GM19035 (cell line): ENCODE results near the gene ANP32B.
A peak's percentile ranks its signal among the peaks of the same experiment; 100 is the strongest.

Source experiments
- ATAC-seq: cut with Tn5 transposase; IDR thresholded peaks from one replicate; pipeline ENCODE4 v1.9.1; 2021; ENCODE audit not compliant: unreplicated experiment

ANP32B gene

DNA sequence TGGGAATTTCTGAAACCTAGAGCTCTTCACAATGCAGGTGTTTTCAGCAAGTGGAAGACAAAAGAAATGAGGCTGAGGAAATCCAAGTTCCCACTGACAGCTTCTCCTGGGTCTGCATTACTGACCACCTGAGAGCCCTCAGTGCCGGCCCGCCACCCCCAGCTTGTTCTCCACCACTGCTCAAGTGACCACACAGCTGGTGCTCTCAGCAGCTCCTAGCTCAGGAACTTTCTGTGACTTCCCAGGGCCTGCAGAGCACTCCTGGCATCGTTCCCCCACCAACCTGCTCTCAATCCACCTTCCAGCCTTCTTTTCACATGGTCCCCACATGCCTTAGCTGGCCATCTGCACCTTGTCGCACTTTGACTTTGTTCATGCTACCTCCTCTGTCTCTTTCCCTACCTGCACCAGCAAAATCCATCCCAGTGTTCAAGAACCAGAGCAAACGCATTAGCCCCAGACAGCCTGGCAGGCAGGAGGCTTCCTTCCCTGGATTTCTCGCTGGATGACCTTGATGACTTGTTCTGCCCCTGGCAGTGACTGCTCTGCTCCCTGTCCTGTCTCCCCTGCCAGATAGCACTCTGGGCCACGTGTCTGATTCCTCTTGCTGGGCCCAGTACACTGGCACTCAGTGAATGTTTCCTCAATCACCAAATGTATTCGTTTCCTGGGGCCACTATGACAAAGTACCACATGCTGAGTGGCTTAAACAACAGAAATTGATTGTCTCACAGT is 38.3 kb downstream of the ANP32B start:
- ATAC-seq, result no peak

- ATAC-seq, result no peak
Observed at GRCh38 chr9:98022447-98022846, 39.3 kb downstream of the ANP32B start.

GRCh38 chr9:98024702-98025101 is 41.6 kb downstream of the ANP32B start:
- ATAC-seq, result no peak

- ATAC-seq, result no peak
Observed at GRCh38 chr9:98031169-98031568, 48.0 kb downstream of the ANP32B start.

- no peak for ATAC-seq
Observed at GRCh38 chr9:98031935-98032334, 48.8 kb downstream of the ANP32B start.

- peak; percentile 63 for ATAC-seq
Observed at GRCh38 chr9:98034593-98035546, 51.7 kb downstream of the ANP32B start.

DNA sequence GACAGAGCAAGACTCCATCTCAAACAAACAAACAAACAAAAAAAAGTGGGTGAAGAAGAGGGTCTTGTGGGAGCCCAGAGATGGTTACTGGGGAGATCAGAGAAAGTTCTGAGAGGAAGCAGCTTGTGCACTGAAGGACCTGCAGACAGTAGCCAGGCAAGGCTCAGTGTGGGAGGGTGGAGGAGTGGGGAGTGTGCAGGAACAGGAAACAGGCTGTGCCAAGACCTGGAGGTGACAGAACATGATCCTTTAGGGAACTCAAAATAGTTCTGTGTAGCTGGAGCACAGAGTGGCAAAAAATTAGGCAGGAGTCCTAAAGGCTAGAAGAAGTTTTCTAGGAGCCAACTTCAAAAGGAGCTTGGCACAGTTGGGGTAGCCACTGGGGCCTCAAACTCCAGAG is 54.2 kb downstream of the ANP32B start:
- ATAC-seq, result no peak

DNA sequence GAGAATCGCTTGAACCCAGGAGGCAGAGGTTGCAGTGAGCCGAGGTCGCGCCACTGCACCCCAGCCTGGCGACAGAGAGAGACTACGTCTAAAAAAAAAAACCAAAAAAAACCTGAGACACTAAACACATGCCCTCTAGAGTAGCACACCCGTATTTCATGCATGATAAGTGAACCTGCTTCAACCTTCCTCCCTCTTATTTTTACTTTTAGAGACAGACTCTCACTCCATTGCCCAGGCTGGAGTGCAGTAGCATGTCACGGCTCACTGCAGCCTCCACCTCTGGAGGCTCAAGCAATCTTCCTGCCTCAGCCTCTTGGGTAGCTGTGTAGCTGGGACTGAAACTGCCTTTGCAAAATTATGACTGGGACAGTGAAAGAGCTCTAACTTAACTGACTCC is 55.8 kb downstream of the ANP32B start:
- no peak for ATAC-seq

DNA sequence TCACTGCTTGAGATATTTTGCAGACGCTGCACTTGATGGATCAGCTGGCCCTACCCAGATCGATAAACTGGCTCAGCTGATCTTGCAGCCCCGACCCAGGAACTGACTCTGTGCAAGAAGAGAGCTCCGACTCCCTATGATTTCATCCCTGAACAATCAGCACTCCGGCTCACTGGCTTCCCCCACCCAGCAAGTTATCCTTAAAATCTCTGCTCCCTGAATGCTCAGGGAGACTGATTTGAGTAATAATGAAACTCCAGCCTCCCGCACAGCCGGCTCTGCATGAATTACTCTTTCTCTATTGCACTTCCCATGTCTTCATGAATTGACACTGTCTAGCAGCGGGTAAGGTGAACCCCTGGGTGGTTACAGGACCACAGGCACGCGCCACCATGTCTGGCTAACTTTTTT is 56.5 kb downstream of the ANP32B start:
- no peak for ATAC-seq

DNA sequence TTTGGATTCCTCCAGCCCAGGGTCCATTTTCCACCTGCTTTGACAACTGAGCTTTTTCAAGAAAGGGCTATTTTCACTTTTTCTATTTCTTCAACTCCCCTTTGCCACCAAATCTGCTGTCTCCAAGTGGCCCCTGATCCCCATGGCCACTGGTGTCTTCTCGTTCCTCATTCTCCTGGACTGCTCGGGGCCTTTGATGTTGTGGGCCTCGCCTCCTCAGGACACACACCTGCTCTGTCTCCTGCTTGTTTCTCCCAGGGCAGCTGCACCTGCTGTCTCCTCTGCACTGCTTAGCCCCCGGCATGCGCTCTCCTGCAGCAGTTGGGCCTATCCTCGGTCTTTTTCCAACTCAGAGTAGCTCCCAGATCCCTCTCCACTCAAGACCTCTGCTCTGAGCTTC is 57.1 kb downstream of the ANP32B start:
- ATAC-seq, result no peak

GRCh38 chr9:98043915-98044314 is 60.8 kb downstream of the ANP32B start:
- ATAC-seq, result no peak

- peak; percentile 93 for ATAC-seq
Observed at GRCh38 chr9:98045234-98046179, 62.4 kb downstream of the ANP32B start.

- ATAC-seq, result no peak
Observed at GRCh38 chr9:98046180-98046543, 63.0 kb downstream of the ANP32B start.

DNA sequence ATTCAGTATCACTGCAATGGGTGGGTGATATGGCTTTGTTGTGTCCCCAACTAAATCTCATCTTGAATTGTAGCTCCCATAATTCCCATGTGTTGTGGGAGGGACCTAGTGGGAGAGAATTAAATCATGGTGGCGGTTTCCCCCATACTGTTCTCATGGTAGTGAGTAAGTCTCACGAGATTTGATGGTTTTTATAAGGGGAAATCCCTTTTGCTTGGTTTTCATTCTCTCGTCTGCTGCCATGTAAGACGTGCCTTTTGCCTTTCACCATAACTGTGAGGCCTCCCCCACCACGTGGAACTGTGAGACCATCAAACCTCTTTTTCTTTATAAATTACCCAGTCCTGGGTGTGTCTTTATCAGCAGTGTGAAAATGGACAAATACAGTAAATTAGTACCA is 63.9 kb downstream of the ANP32B start:
- no peak for ATAC-seq

DNA sequence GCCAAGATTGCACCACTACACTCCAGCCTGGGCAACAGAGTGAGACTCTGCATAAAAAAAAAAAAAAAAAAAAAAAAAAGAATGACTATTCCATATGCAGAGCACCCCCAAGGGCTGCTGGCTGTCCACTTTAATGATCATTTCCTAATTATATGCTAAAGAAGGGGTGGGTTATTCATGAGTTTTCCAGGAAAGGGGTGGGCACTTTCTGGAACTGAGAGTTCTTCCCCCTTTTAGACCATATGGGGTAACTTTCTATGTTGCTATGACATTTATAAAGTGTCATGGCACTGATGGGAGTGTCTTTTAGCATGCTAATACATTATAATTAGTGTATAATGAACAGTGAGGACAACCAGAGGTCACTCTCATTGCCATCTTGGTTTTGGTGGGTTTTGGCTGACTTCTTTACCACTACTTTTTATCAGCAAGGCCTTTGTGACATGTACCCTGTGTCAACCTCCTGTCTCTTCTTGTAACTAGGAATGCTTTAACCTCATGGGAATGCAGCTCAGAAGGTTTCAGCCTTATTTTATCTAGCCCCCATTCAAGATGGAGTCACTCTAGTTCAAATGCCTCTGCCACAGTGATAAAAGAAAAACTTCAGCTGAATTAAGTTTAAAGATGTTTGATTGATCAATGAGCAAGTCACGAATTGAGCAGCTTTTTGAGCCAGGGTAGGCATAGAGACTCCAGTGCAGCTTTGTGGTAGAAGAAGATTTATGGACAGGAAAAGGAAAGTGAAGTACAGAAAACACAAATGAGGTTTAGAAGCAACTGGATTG is 66.3 kb downstream of the ANP32B start:
- ATAC-seq, result no peak

- no peak for ATAC-seq
Observed at GRCh38 chr9:98050351-98050750, 67.2 kb downstream of the ANP32B start.

DNA sequence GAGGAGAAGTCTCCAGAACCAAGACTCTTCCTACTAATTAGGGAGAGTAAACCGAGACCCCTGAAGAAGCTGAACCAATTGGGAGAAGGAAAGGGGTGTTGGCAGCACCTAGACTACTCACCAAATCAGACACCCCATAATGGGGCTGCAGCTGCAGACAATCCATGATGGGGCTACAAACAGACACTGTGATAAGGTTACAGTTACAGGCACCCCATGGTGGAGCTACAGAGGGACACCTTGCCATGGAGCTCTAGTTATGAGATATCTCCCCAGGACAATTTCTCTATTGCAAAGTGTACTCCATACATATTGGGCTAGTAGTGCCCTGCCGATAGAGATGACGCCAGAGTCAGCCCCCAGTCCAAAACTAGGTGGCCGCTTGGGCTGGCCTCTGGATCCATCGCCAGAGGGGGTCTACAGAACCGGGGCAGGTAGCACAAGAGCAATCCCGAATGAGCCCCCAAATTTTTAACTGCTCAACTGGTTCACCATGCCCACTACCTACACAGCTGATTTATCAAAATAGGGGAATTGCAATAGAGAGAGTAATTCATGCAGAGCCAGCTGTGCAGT is 71.3 kb downstream of the ANP32B start:
- no peak for ATAC-seq

DNA sequence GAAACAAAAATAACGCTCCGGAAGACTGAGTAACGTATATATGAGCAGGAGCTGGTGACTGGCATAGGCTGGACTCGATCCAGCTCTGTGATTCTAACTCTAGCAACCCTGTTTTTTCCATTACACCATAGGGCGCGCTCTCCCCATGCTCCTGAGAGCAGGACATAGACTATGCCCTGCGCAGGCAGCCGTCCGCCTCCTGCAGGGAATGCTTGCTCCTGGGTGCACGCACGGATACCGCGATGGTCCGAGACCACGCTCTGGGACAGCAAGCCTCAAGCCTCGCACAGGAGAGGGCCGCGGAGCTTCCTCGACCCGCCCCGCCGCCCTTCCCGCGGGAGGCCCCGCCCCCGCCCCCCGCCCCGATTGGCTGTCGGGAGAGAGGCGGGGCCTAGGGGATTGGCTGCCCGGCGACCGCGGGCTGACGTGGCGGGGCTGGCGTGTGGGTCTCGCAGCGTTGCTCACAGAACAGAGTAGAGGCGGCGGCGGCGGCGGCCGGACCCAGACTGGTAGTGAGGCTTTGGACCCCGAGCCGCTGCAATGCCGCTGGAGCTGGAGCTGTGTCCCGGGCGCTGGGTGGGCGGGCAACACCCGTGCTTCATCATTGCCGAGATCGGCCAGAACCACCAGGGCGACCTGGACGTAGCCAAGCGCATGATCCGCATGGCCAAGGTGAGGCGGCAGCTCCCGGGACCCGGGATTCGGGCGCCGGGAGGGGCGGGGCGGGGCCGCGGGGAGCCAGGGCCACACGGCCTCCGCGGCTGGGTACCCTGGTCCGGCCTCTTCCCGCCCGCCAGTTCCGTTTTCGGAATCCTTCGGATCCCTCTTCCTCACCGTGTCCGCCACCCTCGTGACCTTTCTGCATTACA is 73.4 kb downstream of the ANP32B start, which contains the start of gene NANS:
NANS (plus strand) TSS at position 464 of the 869 bp plus-strand sequence; CDS start at position 541, 77 bp downstream.
- ATAC-seq, result peak; percentile 95
